ENCODE results near the gene SIK3. TPM values are rescaled to one million over a fixed set of nuclear protein-coding genes. Genes with fewer than 3 reads are reported as not detected.

SIK3 gene
- total RNA-seq, 1 donor from 2014 or later = 19.5 TPM

DNA sequence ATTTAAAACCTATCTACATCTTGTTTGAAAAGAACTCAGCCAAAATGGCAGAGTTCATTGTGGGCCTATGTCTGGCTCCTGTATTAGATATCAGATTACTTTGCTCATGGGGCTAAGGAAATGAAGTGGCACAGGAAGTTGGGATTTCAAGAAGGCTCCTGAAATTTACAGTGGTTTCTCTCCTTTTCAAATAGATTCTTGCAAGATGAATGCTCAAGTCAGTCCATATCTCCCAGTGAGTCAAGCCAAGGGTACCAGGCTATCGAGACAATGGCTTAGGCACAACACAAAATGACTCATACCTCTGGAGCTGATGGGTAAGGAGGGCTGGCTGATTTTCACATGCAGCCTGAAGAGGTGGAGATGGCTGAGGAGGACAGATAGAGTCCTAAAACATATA lies 236.7 kb downstream of the SIK3 start:
- no peak overlapping the region for H3K4me3 Mint-ChIP-seq (ENCODE audit: unreplicated experiment)
- peaks cover 35% of the 10 kb centered on the region for H3K36me3 Mint-ChIP-seq (ENCODE audit: low read depth)
- no peak overlapping the region for H3K27ac Mint-ChIP-seq (ENCODE audit: unreplicated experiment)
- TF ChIP-seq, protein P1, sequence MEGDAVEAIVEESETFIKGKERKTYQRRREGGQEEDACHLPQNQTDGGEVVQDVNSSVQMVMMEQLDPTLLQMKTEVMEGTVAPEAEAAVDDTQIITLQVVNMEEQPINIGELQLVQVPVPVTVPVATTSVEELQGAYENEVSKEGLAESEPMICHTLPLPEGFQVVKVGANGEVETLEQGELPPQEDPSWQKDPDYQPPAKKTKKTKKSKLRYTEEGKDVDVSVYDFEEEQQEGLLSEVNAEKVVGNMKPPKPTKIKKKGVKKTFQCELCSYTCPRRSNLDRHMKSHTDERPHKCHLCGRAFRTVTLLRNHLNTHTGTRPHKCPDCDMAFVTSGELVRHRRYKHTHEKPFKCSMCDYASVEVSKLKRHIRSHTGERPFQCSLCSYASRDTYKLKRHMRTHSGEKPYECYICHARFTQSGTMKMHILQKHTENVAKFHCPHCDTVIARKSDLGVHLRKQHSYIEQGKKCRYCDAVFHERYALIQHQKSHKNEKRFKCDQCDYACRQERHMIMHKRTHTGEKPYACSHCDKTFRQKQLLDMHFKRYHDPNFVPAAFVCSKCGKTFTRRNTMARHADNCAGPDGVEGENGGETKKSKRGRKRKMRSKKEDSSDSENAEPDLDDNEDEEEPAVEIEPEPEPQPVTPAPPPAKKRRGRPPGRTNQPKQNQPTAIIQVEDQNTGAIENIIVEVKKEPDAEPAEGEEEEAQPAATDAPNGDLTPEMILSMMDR (IDR thresholded peaks at IDR 0.05) = no peak
- no peaks in the 10 kb centered on the region for H3K9me3 Mint-ChIP-seq (ENCODE audit: low read depth)
- peaks cover 6% of the 10 kb centered on the region for H3K4me1 Mint-ChIP-seq (ENCODE audit: low read depth)
- no peak for DNase-seq (ENCODE audit: low spot score)
- no peaks in the 10 kb centered on the region for H3K27me3 Mint-ChIP-seq (ENCODE audit: low read depth)

DNA sequence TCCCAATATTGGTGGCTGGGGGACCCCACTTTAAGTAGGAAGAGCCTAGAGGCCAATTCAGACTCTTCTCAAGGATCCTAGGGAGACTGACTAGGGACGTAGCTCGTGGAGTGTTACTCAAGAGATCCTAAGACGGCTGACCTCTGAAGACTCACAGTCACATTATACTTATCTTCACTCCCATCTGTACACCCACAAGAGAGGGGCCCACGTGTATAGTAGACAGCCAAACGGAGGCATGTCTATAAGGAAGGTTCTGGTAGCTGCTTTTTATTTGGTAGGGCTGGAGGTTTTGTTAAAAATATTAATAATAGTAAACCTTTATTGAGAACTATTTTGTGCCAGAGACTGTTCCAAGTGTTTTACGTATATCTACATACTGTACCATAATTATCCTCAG lies 237.9 kb downstream of the SIK3 start:
- Mint-ChIP-seq H3K4me3 (ENCODE audit: unreplicated experiment) (no peak overlapping the region), H3K36me3 (ENCODE audit: low read depth) (peaks cover 33% of the 10 kb centered on the region)

DNA sequence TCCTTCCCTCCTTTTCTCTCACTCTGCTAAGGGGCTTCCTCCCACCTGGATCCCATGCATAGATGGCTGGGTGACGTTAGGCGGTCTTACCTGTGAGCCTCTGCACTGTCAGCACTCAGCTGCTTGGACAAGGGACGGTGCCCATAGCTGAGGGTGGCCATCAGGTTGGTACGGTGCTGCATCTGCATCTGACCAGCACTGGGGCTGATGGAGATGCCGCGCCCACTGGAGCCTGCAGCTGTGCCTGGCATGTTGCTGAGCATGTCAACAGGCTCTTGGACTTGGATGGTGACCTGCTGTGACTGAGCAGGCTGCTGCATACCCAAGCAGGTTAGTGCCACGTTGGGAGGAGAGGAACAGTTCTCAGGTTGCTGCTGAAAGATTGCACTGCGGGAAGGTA lies 239.1 kb downstream of the SIK3 start:
- Mint-ChIP-seq H3K4me3 (ENCODE audit: unreplicated experiment) (no peak overlapping the region), H3K36me3 (ENCODE audit: low read depth) (peaks cover 31% of the 10 kb centered on the region), H3K27ac (ENCODE audit: unreplicated experiment) (no peak overlapping the region), H3K27me3 (ENCODE audit: low read depth) (no peaks in the 10 kb centered on the region), H3K4me1 (ENCODE audit: low read depth) (no peaks in the 10 kb centered on the region), H3K9me3 (ENCODE audit: low read depth) (no peaks in the 10 kb centered on the region)
- TF ChIP-seq, protein P1 (IDR thresholded peaks at IDR 0.05) = no peak
- no peak for DNase-seq (ENCODE audit: low spot score)

More for the DNA sequence above, 237.9 kb downstream of the SIK3 start:
- DNase-seq (ENCODE audit: low spot score) = no peak
- TF ChIP-seq, protein P1 (IDR thresholded peaks at IDR 0.05) = no peak
- Mint-ChIP-seq H3K9me3 (ENCODE audit: low read depth) (no peaks in the 10 kb centered on the region), H3K27me3 (ENCODE audit: low read depth) (no peaks in the 10 kb centered on the region), H3K4me1 (ENCODE audit: low read depth) (no peaks in the 10 kb centered on the region), H3K27ac (ENCODE audit: unreplicated experiment) (no peak overlapping the region)

GRCh38 chr11:116857936-116858335 lies 240.3 kb downstream of the SIK3 start:
- TF ChIP-seq, protein P1 (IDR thresholded peaks at IDR 0.05) = no peak
- no peaks in the 10 kb centered on the region for H3K9me3 Mint-ChIP-seq (ENCODE audit: low read depth)
- peaks cover 6% of the 10 kb centered on the region for H3K4me1 Mint-ChIP-seq (ENCODE audit: low read depth)
- DNase-seq (ENCODE audit: low spot score) = no peak
- H3K27me3 Mint-ChIP-seq (ENCODE audit: low read depth) = no peaks in the 10 kb centered on the region
- peaks cover 31% of the 10 kb centered on the region for H3K36me3 Mint-ChIP-seq (ENCODE audit: low read depth)
- H3K4me3 Mint-ChIP-seq (ENCODE audit: unreplicated experiment) = no peak overlapping the region
- H3K27ac Mint-ChIP-seq (ENCODE audit: unreplicated experiment) = no peak overlapping the region

DNA sequence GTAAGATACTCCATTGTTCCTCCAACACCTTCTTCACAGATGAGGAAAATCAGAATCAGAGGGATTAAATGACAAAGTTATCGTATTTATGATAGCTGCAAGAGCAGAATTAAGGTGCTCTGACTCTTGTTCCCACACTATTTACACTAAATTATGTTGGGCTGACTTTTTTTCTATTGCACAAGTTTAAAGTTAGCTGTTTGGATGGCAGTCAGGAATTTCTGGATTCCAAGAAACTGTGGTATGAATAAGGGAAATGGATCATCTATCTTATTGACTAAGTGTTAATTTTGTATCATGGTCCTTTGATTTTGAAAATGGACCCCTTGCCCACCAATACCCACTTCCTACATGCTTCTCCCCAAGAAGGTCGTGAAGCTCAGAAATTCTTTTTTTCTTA lies 240.9 kb downstream of the SIK3 start:
- DNase-seq (ENCODE audit: low spot score) = no peak
- Mint-ChIP-seq H3K9me3 (ENCODE audit: low read depth) (no peaks in the 10 kb centered on the region), H3K27me3 (ENCODE audit: low read depth) (no peaks in the 10 kb centered on the region), H3K4me1 (ENCODE audit: low read depth) (peaks cover 8% of the 10 kb centered on the region), H3K36me3 (ENCODE audit: low read depth) (peaks cover 31% of the 10 kb centered on the region), H3K27ac (ENCODE audit: unreplicated experiment) (no peak overlapping the region), H3K4me3 (ENCODE audit: unreplicated experiment) (no peak overlapping the region)
- TF ChIP-seq, protein P1 (IDR thresholded peaks at IDR 0.05) = no peak

All from chondrocyte (in vitro differentiated cells).